SK-N-SH (cell line): Measurements from ENCODE around the gene HRH1.

Source experiments
- CTCF ChIP-seq: fragments of 200-600 bp; sonication (generic); IDR thresholded peaks from 2 replicates; pipeline ENCODE4 v1.6.1; 2017; ENCODE audit warnings: antibody characterized with exemption, mild to moderate bottlenecking, moderate library complexity
- GABPA ChIP-seq: IDR thresholded peaks from 2 replicates; pipeline ENCODE4 v1.4.0; 2012; ENCODE audit warnings: low read depth, mild to moderate bottlenecking
- IRF3 ChIP-seq: fragments of 150-350 bp; IDR thresholded peaks from 2 replicates; pipeline ENCODE4 v1.6.1; 2016; ENCODE audit warnings: mild to moderate bottlenecking, low read depth, low read length
- MAX ChIP-seq: IDR thresholded peaks from 2 replicates; pipeline ENCODE4 v1.4.0; 2012; ENCODE audit warnings: low read depth
- REST ChIP-seq: IDR thresholded peaks from 2 replicates; pipeline ENCODE4 v1.6.1; 2012; ENCODE audit warnings: mild to moderate bottlenecking, low read depth, low read length, moderate library complexity

- TF ChIP-seq CTCF (no peak), REST (no peak), MAX (no peak), IRF3 (no peak), GABPA (no peak)
Observed at GRCh38 chr3:11272906-11273574, 118.7 kb downstream of the HRH1 start.
